HepG2 (cell line): ENCODE data around the gene GDPGP1. TPM values are rescaled to one million over a fixed set of nuclear protein-coding genes. Genes with fewer than 3 reads are reported as not detected.
A peak's percentile ranks its signal among the peaks of the same experiment; 100 is the strongest.

Experiments
- BHLHE40 ChIP-seq: IDR thresholded peaks from 2 replicates; pipeline ENCODE4 v1.6.1; 2011; ENCODE audit warnings: low read length, improper control_type of control experiment
- BRD4 ChIP-seq: sonication (generic); formaldehyde crosslinking; IDR thresholded peaks from 2 replicates; pipeline ENCODE4 v1.4.0; 2020; ENCODE audit warnings: missing genetic modification reagents
- DDIT3 ChIP-seq: sonication (generic); formaldehyde crosslinking; IDR thresholded peaks from 2 replicates; pipeline ENCODE4 v1.4.0; 2020; ENCODE audit warnings: mild to moderate bottlenecking, missing genetic modification reagents
- HIC2 ChIP-seq: sonication (generic); formaldehyde crosslinking; IDR thresholded peaks from 2 replicates; pipeline ENCODE4 v1.9.0; 2022; ENCODE audit warnings: low read depth, missing genetic modification reagents
- HNRNPL ChIP-seq: fragments of 200-400 bp; formaldehyde crosslinking; IDR thresholded peaks from 2 replicates; pipeline ENCODE4 v1.6.1; 2017; ENCODE audit warnings: mild to moderate bottlenecking, low read depth, low read length
- HOXA7 ChIP-seq: sonication (generic); formaldehyde crosslinking; IDR thresholded peaks from 2 replicates; pipeline ENCODE4 v1.8.1; 2022; ENCODE audit warnings: mild to moderate bottlenecking, missing genetic modification reagents, moderate library complexity
- KDM4B ChIP-seq: sonication (generic); formaldehyde crosslinking; IDR thresholded peaks from 2 replicates; pipeline ENCODE4 v1.4.0; 2020; ENCODE audit warnings: missing genetic modification reagents
- KDM5B ChIP-seq: sonication (generic); formaldehyde crosslinking; IDR thresholded peaks from 2 replicates; pipeline ENCODE4 v1.4.0; 2020; ENCODE audit warnings: missing genetic modification reagents, mild to moderate bottlenecking, borderline replicate concordance
- PAXIP1 ChIP-seq: sonication (generic); formaldehyde crosslinking; conservative IDR thresholded peaks from 2 replicates; pipeline ENCODE4 v1.4.0; 2020; ENCODE audit warnings: mild to moderate bottlenecking, missing genetic modification reagents, moderate library complexity
- RXRA ChIP-seq: sonication (generic); formaldehyde crosslinking; IDR thresholded peaks from 2 replicates; pipeline ENCODE4 v1.5.1; 2020; ENCODE audit warnings: missing genetic modification reagents
- XBP1 ChIP-seq: sonication (generic); formaldehyde crosslinking; IDR thresholded peaks from 2 replicates; pipeline ENCODE4 v1.5.0; 2020; ENCODE audit warnings: missing genetic modification reagents
- ZBTB37 ChIP-seq: sonication (generic); formaldehyde crosslinking; IDR thresholded peaks from 2 replicates; pipeline ENCODE4 v1.4.0; 2020; ENCODE audit warnings: mild to moderate bottlenecking, missing genetic modification reagents
- ZC3H13 ChIP-seq: sonication (generic); formaldehyde crosslinking; IDR thresholded peaks from 2 replicates; pipeline ENCODE4 v1.8.1; 2023; ENCODE audit warnings: mild to moderate bottlenecking, missing genetic modification reagents, moderate library complexity
- ZMAT3 ChIP-seq: sonication (generic); formaldehyde crosslinking; conservative IDR thresholded peaks from 2 replicates; pipeline ENCODE4 v1.7.0; 2021; ENCODE audit warnings: missing genetic modification reagents
- ZNF550 ChIP-seq: sonication (generic); formaldehyde crosslinking; IDR thresholded peaks from 2 replicates; pipeline ENCODE4 v1.4.0; 2020; ENCODE audit warnings: mild to moderate bottlenecking, missing genetic modification reagents, borderline replicate concordance
- ZNF572 ChIP-seq: sonication (generic); formaldehyde crosslinking; IDR thresholded peaks from 2 replicates; pipeline ENCODE4 v1.5.1; 2020; ENCODE audit warnings: mild to moderate bottlenecking, missing genetic modification reagents
- ZNF790 ChIP-seq: sonication (generic); formaldehyde crosslinking; IDR thresholded peaks from 2 replicates; pipeline ENCODE4 v1.8.0; 2022; ENCODE audit warnings: missing genetic modification reagents, mild to moderate bottlenecking, borderline replicate concordance
- polyA plus RNA-seq, 8 experiments: library from polyadenylated mRNA; depleted of rRNA in 3 of 8; stranded (reverse) in 7 of 8; unstranded in 1 of 8; fragments of >200 nt; fragmentation: Illumina TruSeq in 4 of 8; extraction: Trizol in 4 of 8; gene quantifications; 2 replicates each; pipeline versions ENCODE4 v1.2.1 to v1.2.3, GENCODE V29; 2011 to 2016; ENCODE audit warnings: low read depth in 4 of 8, missing spikeins in 1 of 8, mixed read lengths in 1 of 8; ENCODE audit not compliant: insufficient read depth in 1 of 8
- total RNA-seq, 5 experiments: library from RNA; depleted of rRNA; stranded (reverse); fragments of >200 nt; fragmentation: Illumina TruSeq; extraction: Trizol; gene quantifications; 2 replicates each; pipeline ENCODE4 v1.2.3, GENCODE V29; 2016; ENCODE audit warnings: low read depth in 1 of 5

The GDPGP1 gene
- total and polyA plus RNA-seq, 2 of the 13 experiments (the other 11 are each of a cell fraction or from before 2014, with no cell fraction given), result 1.5 to 4.3 TPM

- TF ChIP-seq HNRNPL (0 out of 2 replicates have a peak, but pooled peaks have one; percentile 18), ZNF550 (CRISPR knock-in tag) (no peak), RXRA (CRISPR knock-in tag) (0 out of 2 replicates have a peak, but pooled peaks have one; percentile 20), XBP1 (CRISPR knock-in tag) (no peak), PAXIP1 (CRISPR knock-in tag) (0 out of 2 replicates have a peak, but pooled peaks have one; percentile 26), ZMAT3 (CRISPR knock-in tag) (no peak), ZBTB37 (CRISPR knock-in tag) (no peak), KDM5B (no peak), ZNF572 (CRISPR knock-in tag) (no peak), KDM4B (CRISPR knock-in tag) (no peak), HOXA7 (CRISPR knock-in tag) (no peak), HIC2 (0 out of 2 replicates have a peak, but pooled peaks have one; percentile 26), BRD4 (CRISPR knock-in tag) (no peak), ZNF790 (CRISPR knock-in tag) (no peak), DDIT3 (no peak), ZC3H13 (no peak), BHLHE40 (no peak)
Measured at GRCh38 chr15:90211440-90212143, 22.4 kb upstream of the GDPGP1 start (continued).
